Measurements from ENCODE around the gene KCNH4.
A peak's percentile ranks its signal among the peaks of the same experiment; 100 is the strongest.
"Not testable (repeated sequence)": the region's sequence is repeated elsewhere in the genome, so short reads cannot be mapped to it uniquely, and the experiment has no call there.

Gene KCNH4

GRCh38 chr17:42193969-42194899 lies 13.3 kb upstream of the KCNH4 start, which contains the start of gene GHDC:
Gene GHDC (minus strand): TSS chr17:42194494. CDS start chr17:42193581, 913 bp downstream.
- TF ChIP-seq POU2F2 (IDR thresholded peaks at IDR 0.05; ENCODE audit: low read depth, low read length) (no peak), TAF1 (IDR thresholded peaks at IDR 0.05; ENCODE audit: low read depth, low read length) (no peak), POLR2AphosphoS5 (IDR thresholded peaks at IDR 0.05; ENCODE audit: low read depth, low read length) (no peak), POLR2A (IDR thresholded peaks at IDR 0.05; ENCODE audit: low read depth, low read length) (no peak), SPI1 (IDR thresholded peaks at IDR 0.05; ENCODE audit: low read depth, low read length) (no peak), PAX5 (IDR thresholded peaks at IDR 0.05; ENCODE audit: insufficient read depth, low read length, severe bottlenecking) (no peak)
- DNase-seq (ENCODE audit: insufficient read length, low spot score) (peak; percentile 88), FAIRE-seq (peak; percentile 92)

GRCh38 chr17:42193216-42193968 lies 12.4 kb upstream of the KCNH4 start:
- FAIRE-seq (peak; percentile 20), DNase-seq (ENCODE audit: insufficient read length, low spot score) (no peak)
- TF ChIP-seq TAF1 (IDR thresholded peaks at IDR 0.05; ENCODE audit: low read depth, low read length) (no peak), SPI1 (IDR thresholded peaks at IDR 0.05; ENCODE audit: low read depth, low read length) (no peak), POLR2AphosphoS5 (IDR thresholded peaks at IDR 0.05; ENCODE audit: low read depth, low read length) (no peak), PAX5 (IDR thresholded peaks at IDR 0.05; ENCODE audit: insufficient read depth, low read length, severe bottlenecking) (no peak), POLR2A (IDR thresholded peaks at IDR 0.05; ENCODE audit: low read depth, low read length) (no peak), POU2F2 (IDR thresholded peaks at IDR 0.05; ENCODE audit: low read depth, low read length) (no peak)

DNA sequence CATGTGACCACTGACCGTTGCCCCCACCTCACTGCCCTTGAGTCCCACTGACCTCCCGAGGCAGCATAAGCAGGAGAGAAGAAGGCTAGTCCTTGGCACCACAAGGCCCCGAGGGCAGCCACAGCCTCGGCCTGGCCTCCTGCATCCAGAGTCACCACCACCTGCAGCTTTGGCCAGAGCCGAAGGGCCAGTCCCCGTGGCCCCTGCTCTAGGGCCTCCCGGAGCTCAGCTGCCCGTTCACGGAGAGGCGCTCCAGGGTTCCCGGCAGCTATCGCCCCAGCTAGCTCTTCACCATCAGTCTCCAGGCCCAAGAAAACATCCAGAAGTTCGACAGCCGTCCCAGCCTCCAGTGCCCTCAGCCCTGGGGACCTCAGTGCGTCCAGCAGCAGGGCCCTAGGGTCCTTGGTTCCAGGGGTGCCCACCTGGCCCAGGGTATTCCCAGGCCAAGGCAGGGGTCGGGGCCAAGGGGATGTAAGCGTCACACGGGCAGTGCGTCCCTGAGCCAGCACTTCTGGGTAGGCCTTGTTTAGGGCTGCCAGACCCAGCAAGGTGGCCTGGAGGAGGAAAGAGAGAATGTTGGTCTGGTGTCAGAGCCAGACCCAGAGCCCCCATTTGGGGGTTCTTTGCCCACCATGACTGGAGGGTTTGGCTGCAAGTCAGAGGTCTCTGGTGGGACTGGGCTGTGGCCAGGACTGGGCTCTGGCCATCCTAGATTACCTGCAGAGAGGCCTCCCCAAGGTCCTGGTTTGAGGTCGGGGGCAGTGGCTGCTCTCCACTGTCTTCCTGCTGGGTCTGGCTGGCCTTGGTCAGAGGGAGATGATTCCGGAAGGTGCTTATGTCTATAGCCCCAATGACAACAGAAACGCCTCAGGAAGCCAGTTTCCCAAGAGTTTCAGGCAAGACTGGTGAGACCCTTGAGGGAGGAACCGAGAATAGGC lies 11.5 kb upstream of the KCNH4 start:
- no peak for FAIRE-seq
- TF ChIP-seq POLR2A (IDR thresholded peaks at IDR 0.05; ENCODE audit: low read depth, low read length) (no peak), PAX5 (IDR thresholded peaks at IDR 0.05; ENCODE audit: insufficient read depth, low read length, severe bottlenecking) (no peak), TAF1 (IDR thresholded peaks at IDR 0.05; ENCODE audit: low read depth, low read length) (no peak)
- DNase-seq (ENCODE audit: insufficient read length, low spot score): no peak

- TF ChIP-seq POLR2AphosphoS5 (IDR thresholded peaks at IDR 0.05; ENCODE audit: low read depth, low read length) (no peak), POLR2A (IDR thresholded peaks at IDR 0.05; ENCODE audit: low read depth, low read length) (no peak), PAX5 (IDR thresholded peaks at IDR 0.05; ENCODE audit: insufficient read depth, low read length, severe bottlenecking) (no peak), TAF1 (IDR thresholded peaks at IDR 0.05; ENCODE audit: low read depth, low read length) (no peak), POU2F2 (IDR thresholded peaks at IDR 0.05; ENCODE audit: low read depth, low read length) (no peak), SPI1 (IDR thresholded peaks at IDR 0.05; ENCODE audit: low read depth, low read length) (no peak)
- DNase-seq (ENCODE audit: insufficient read length, low spot score): no peak
- FAIRE-seq: no peak
Observed at GRCh38 chr17:42191275-42191608, 10.3 kb upstream of the KCNH4 start.

- FAIRE-seq: no peak
- DNase-seq (ENCODE audit: insufficient read length, low spot score): no peak
- TF ChIP-seq PAX5 (IDR thresholded peaks at IDR 0.05; ENCODE audit: insufficient read depth, low read length, severe bottlenecking): no peak
- TF ChIP-seq SPI1 (IDR thresholded peaks at IDR 0.05; ENCODE audit: low read depth, low read length): no peak
- TF ChIP-seq POLR2A (IDR thresholded peaks at IDR 0.05; ENCODE audit: low read depth, low read length): no peak
- TF ChIP-seq POU2F2 (IDR thresholded peaks at IDR 0.05; ENCODE audit: low read depth, low read length): no peak
- TF ChIP-seq POLR2AphosphoS5 (IDR thresholded peaks at IDR 0.05; ENCODE audit: low read depth, low read length): no peak
- TF ChIP-seq TAF1 (IDR thresholded peaks at IDR 0.05; ENCODE audit: low read depth, low read length): no peak
Observed at GRCh38 chr17:42190491-42191274, 9.7 kb upstream of the KCNH4 start.

DNA sequence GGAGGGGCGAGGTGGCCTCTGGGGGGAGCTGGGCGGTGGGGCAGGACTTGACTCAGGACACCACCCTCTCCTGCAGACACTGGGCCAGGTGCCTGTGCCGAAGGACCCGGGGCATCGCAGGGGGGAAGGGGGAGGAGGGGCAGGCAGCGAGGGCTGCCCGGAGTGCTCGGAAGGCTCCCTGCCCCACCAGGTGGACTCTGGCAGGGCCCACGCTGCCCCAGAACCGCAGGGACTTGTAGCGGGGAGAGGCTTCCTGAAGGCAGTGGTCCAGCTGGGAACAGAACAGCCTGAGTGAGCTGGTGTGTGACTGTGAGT lies 8.7 kb upstream of the KCNH4 start:
- DNase-seq (ENCODE audit: insufficient read length, low spot score): no peak
- FAIRE-seq: no peak
- TF ChIP-seq SPI1 (IDR thresholded peaks at IDR 0.05; ENCODE audit: low read depth, low read length) (no peak), POLR2AphosphoS5 (IDR thresholded peaks at IDR 0.05; ENCODE audit: low read depth, low read length) (no peak), POLR2A (IDR thresholded peaks at IDR 0.05; ENCODE audit: low read depth, low read length) (no peak)

GRCh38 chr17:42188749-42189650 lies 8.1 kb upstream of the KCNH4 start:
- TF ChIP-seq TAF1 (IDR thresholded peaks at IDR 0.05; ENCODE audit: low read depth, low read length): no peak
- no peak for TF ChIP-seq PAX5 (IDR thresholded peaks at IDR 0.05; ENCODE audit: insufficient read depth, low read length, severe bottlenecking)
- no peak for TF ChIP-seq POLR2A (IDR thresholded peaks at IDR 0.05; ENCODE audit: low read depth, low read length)
- no peak for TF ChIP-seq SPI1 (IDR thresholded peaks at IDR 0.05; ENCODE audit: low read depth, low read length)
- no peak for TF ChIP-seq POLR2AphosphoS5 (IDR thresholded peaks at IDR 0.05; ENCODE audit: low read depth, low read length)
- no peak for TF ChIP-seq POU2F2 (IDR thresholded peaks at IDR 0.05; ENCODE audit: low read depth, low read length)
- DNase-seq (ENCODE audit: insufficient read length, low spot score): no peak
- FAIRE-seq: no peak

GRCh38 chr17:42187833-42188232 lies 6.9 kb upstream of the KCNH4 start:
- DNase-seq (ENCODE audit: insufficient read length, low spot score) (no peak), FAIRE-seq (no peak)
- TF ChIP-seq PAX5 (IDR thresholded peaks at IDR 0.05; ENCODE audit: insufficient read depth, low read length, severe bottlenecking) (no peak), POLR2A (IDR thresholded peaks at IDR 0.05; ENCODE audit: low read depth, low read length) (no peak), TAF1 (IDR thresholded peaks at IDR 0.05; ENCODE audit: low read depth, low read length) (no peak), POU2F2 (IDR thresholded peaks at IDR 0.05; ENCODE audit: low read depth, low read length) (no peak), SPI1 (IDR thresholded peaks at IDR 0.05; ENCODE audit: low read depth, low read length) (no peak), POLR2AphosphoS5 (IDR thresholded peaks at IDR 0.05; ENCODE audit: low read depth, low read length) (no peak)

DNA sequence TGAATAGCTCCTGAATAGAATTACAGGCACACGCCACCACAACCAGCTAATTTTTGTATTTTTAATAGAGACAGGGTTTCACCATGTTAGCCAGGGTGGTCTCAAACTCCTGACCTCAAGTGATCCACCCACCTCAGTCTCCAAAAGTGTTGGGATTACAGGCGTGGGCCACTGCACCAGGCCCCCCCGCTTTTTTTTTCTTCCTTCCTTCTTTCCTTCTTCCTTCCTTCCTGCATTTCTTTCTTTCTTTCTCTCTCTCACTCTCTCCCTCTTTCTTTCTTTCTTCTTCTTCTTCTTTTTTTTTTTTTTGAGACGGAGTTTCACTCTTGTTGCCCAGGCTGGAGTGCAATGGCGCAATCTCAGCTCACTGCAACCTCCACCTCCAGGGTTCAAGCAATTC lies 5.2 kb upstream of the KCNH4 start:
- DNase-seq (ENCODE audit: insufficient read length, low spot score); FAIRE-seq: not testable (repeated sequence)

All from GM12891 (cell line).